HCT116 (cell line): ENCODE data around the gene ACVR1. TPM values are rescaled to one million over a fixed set of nuclear protein-coding genes. Genes with fewer than 3 reads are reported as not detected.

Experiments
- ATAC-seq: fragments of 200-7000 bp; cut with Tn5 transposase; 2 replicates; pipeline ENCODE4 v1.9.1; 2020; ENCODE audit warnings: mild to moderate bottlenecking, moderate library complexity
- BruUV-seq: library from RNA; stranded (reverse); fragments of 400-500 nt; replicated peaks from 2 replicates; lab custom pipeline; 2021; lab: Mats Ljungman, UMichigan
- CTCF ChIA-PET: fragments of 300-600 bp; sonication (Branson Sonifier 250); formaldehyde crosslinking; loops from one replicate; lab custom pipeline; 2021; ENCODE audit warnings: antibody characterized with exemption; lab: Charles Lee
- POLR2A ChIA-PET: fragments of 300-600, 350-600 bp; sonication (Branson Sonifier 250); formaldehyde crosslinking; loops from one replicate; lab custom pipeline; 2021; ENCODE audit warnings: antibody characterized with exemption; lab: Charles Lee
- RAD21 ChIA-PET, 2 experiments: fragments of 300-600 bp; sonication (Branson Sonifier 250); formaldehyde crosslinking; loops; one replicate each; lab custom pipeline; 2023; ENCODE audit warnings: low total read pairs in 2 of 2; ENCODE audit not compliant: uncharacterized antibody in 2 of 2, unreplicated experiment in 2 of 2, low non-redundant PET in 1 of 2; lab: Charles Lee
- DNase-seq: peaks from one replicate; pipeline ENCODE4 v3.0.0-alpha.2; 2010; ENCODE audit warnings: low read depth, low spot score
- H2AFZ ChIP-seq: fragments of 200-600 bp; shearing (Covaris generic), sonication (generic); 2 replicates; pipeline ENCODE4 v1.6.1; 2017; ENCODE audit warnings: low read depth, mixed run types, mixed read lengths, antibody characterized with exemption, low read length; ENCODE audit not compliant: poor library complexity, severe bottlenecking
- H3K27ac ChIP-seq: 2 replicates; pipeline ENCODE4 v1.5.1; 2012; ENCODE audit warnings: low read depth, low read length
- H3K27me3 ChIP-seq: fragments of 200-600 bp; sonication (generic); 2 replicates; pipeline ENCODE4 v1.6.1; 2016; ENCODE audit warnings: mixed run types, low read length, mixed read lengths; ENCODE audit not compliant: insufficient read depth
- H3K36me3 ChIP-seq, 2 experiments: fragments of 200-500 bp in 1 of 2; fragments of 200-600 bp in 1 of 2; sonication (Bioruptor generic) in 1 of 2; sonication (generic) in 1 of 2; 2 replicates each; pipeline versions ENCODE4 v1.5.1 to v1.6.1; 2014 to 2016; ENCODE audit warnings: low read length in 2 of 2, inconsistent platforms in 1 of 2, mixed read lengths in 1 of 2, mixed run types in 1 of 2; ENCODE audit not compliant: insufficient read depth in 2 of 2, control insufficient read depth in 1 of 2
- H3K4me1 ChIP-seq, 2 experiments: fragments of 200-600 bp in 1 of 2; sonication (generic) in 1 of 2; 2 replicates each; pipeline versions ENCODE4 v1.5.1 to v1.6.1; 2012 to 2017; ENCODE audit warnings: low read length in 2 of 2, inconsistent platforms in 1 of 2, mild to moderate bottlenecking in 1 of 2, mixed read lengths in 1 of 2, mixed run types in 1 of 2, moderate library complexity in 1 of 2; ENCODE audit not compliant: insufficient read depth in 2 of 2, control insufficient read depth in 1 of 2
- H3K4me2 ChIP-seq: fragments of 200-600 bp; sonication (generic); 2 replicates; pipeline ENCODE4 v1.6.1; 2017; ENCODE audit warnings: mixed run types, low read length, mixed read lengths
- H3K4me3 ChIP-seq, 2 experiments: fragments of 200-600 bp in 1 of 2; sonication (generic) in 1 of 2; replicated peaks in 1 of 2; 2 replicates each; pipeline ENCODE4 v1.5.1; 2011 to 2016; ENCODE audit warnings: low read length in 2 of 2, control low read depth in 1 of 2, low read depth in 1 of 2, mild to moderate bottlenecking in 1 of 2, mixed read lengths in 1 of 2, mixed run types in 1 of 2
- H3K79me2 ChIP-seq: fragments of 200-600 bp; sonication (generic); 2 replicates; pipeline ENCODE4 v1.6.1; 2017; ENCODE audit warnings: mild to moderate bottlenecking, mixed run types, low read length, moderate library complexity, mixed read lengths; ENCODE audit not compliant: insufficient read depth
- H3K9ac ChIP-seq: fragments of 200-600 bp; sonication (generic); 2 replicates; pipeline ENCODE4 v1.6.1; 2016; ENCODE audit warnings: low read length, mixed read lengths
- H3K9me2 ChIP-seq: fragments of 200-600 bp; sonication (generic), shearing (Covaris generic); 2 replicates; pipeline ENCODE4 v1.6.1; 2017; ENCODE audit warnings: mixed run types, mild to moderate bottlenecking, moderate library complexity; ENCODE audit not compliant: insufficient read depth
- H3K9me3 ChIP-seq, 2 experiments: fragments of 200-500 bp in 1 of 2; fragments of 200-600 bp in 1 of 2; sonication (Bioruptor generic) in 1 of 2; sonication (generic) in 1 of 2; 2 replicates each; pipeline ENCODE4 v1.6.1; 2014 to 2017; ENCODE audit warnings: low read length in 2 of 2, mixed read lengths in 2 of 2, inconsistent platforms in 1 of 2, low read depth in 1 of 2, mild to moderate bottlenecking in 1 of 2, mixed run types in 1 of 2, moderate library complexity in 1 of 2; ENCODE audit not compliant: control insufficient read depth in 1 of 2, insufficient read depth in 1 of 2
- H4K20me1 ChIP-seq: fragments of 200-600 bp; sonication (generic), shearing (Covaris generic); 2 replicates; pipeline ENCODE4 v1.6.1; 2017; ENCODE audit warnings: mixed run types, mild to moderate bottlenecking, moderate library complexity; ENCODE audit not compliant: insufficient read depth
- CBX3 ChIP-seq: IDR thresholded peaks from 2 replicates; pipeline ENCODE4 v1.6.1; 2012; ENCODE audit warnings: low read depth
- CEBPB ChIP-seq: IDR thresholded peaks from 2 replicates; pipeline ENCODE4 v1.6.1; 2012; ENCODE audit warnings: low read depth
- EGR1 ChIP-seq: IDR thresholded peaks from 2 replicates; pipeline ENCODE4 v1.6.1; 2012; ENCODE audit warnings: low read depth
- EZH2 ChIP-seq: fragments of 200-600 bp; sonication (generic); IDR thresholded peaks from 2 replicates; pipeline ENCODE4 v1.6.1; 2017; ENCODE audit warnings: antibody characterized with exemption, mixed run types
- EZH2phosphoT487 ChIP-seq: fragments of 200-600 bp; IDR thresholded peaks from 2 replicates; pipeline ENCODE4 v1.6.1; 2018; ENCODE audit warnings: antibody characterized with exemption, borderline replicate concordance
- JUND ChIP-seq: IDR thresholded peaks from 2 replicates; pipeline ENCODE4 v1.6.1; 2012
- POLR2AphosphoS5 ChIP-seq: IDR thresholded peaks from 2 replicates; pipeline ENCODE4 v1.6.1; 2011; ENCODE audit warnings: mild to moderate bottlenecking, low read depth, low read length, moderate library complexity
- REST ChIP-seq: IDR thresholded peaks from 2 replicates; pipeline ENCODE4 v1.6.1; 2012; ENCODE audit warnings: low read depth
- SIN3A ChIP-seq: IDR thresholded peaks from 2 replicates; pipeline ENCODE4 v1.6.1; 2012; ENCODE audit warnings: low read depth
- SP1 ChIP-seq: IDR thresholded peaks from 2 replicates; pipeline ENCODE4 v1.6.1; 2012; ENCODE audit warnings: low read depth
- SRF ChIP-seq: IDR thresholded peaks from 2 replicates; pipeline ENCODE4 v1.6.1; 2012; ENCODE audit warnings: low read depth
- TCF7L2 ChIP-seq: IDR thresholded peaks from 2 replicates; pipeline ENCODE4 v1.7.0; 2011; ENCODE audit warnings: borderline replicate concordance, inconsistent platforms; ENCODE audit not compliant: insufficient read depth, insufficient read length; ENCODE audit errors: extremely low read depth
- YY1 ChIP-seq: IDR thresholded peaks from 2 replicates; pipeline ENCODE4 v1.6.1; 2011; ENCODE audit warnings: low read length, low read depth, moderate library complexity, mild to moderate bottlenecking; ENCODE audit not compliant: insufficient replicate concordance; ENCODE audit errors: extremely low read depth
- ZBTB33 ChIP-seq: IDR thresholded peaks from 2 replicates; pipeline ENCODE4 v1.6.1; 2011; ENCODE audit warnings: mild to moderate bottlenecking, low read length, moderate library complexity; ENCODE audit not compliant: insufficient replicate concordance; ENCODE audit errors: extremely low read depth
- ZFX ChIP-seq: fragments of 450-650 bp; IDR thresholded peaks from 2 replicates; pipeline ENCODE4 v1.6.1; 2017
- ZNF274 ChIP-seq: fragments of 200-500 bp; sonication (Bioruptor generic); IDR thresholded peaks from 2 replicates; pipeline ENCODE4 v1.6.1; 2014; ENCODE audit warnings: mild to moderate bottlenecking, low read depth, low read length, inconsistent platforms
- intact Hi-C: fragments of 100-400 bp; cut with micrococcal nuclease; formaldehyde crosslinking; loops from 2 replicates; pipeline ENCODE4 v1.10.0; 2022
- total RNA-seq: library from RNA; stranded (reverse); gene quantifications from one replicate; pipeline ENCODE4 v1.2.1, GENCODE V29; 2021; ENCODE audit not compliant: unreplicated experiment

ACVR1 gene
- total RNA-seq, 1 experiment from 2014 or later = 16.9 TPM

GRCh38 chr2:157856187-157856515, 20.0 kb downstream of the ACVR1 start:
- no peak overlapping the region for H3K4me3 ChIP-seq
- H2AFZ ChIP-seq = no peak overlapping the region
- RAD21 ChIA-PET = no interaction called here
- TF ChIP-seq SIN3A (no peak), ZFX (no peak), SP1 (no peak), YY1 (no peak)
- TF ChIP-seq, all 23 proteins: peak for 0
- H4K20me1 ChIP-seq = no peaks in the 10 kb centered on the region
- no peak for DNase-seq
- ChIA-PET CTCF (no interaction called here), POLR2A (no interaction called here)
- no peak overlapping the region for H3K27ac ChIP-seq
- BruUV-seq = no TSS peak
- no peaks in the 10 kb centered on the region for H3K9me3 ChIP-seq
- intact Hi-C loops = no loop called here
- peak overlapping the region; percentile 37; the same call in 1 of the 2 replicates for H3K4me2 ChIP-seq
- H3K79me2 ChIP-seq = no peaks in the 10 kb centered on the region
- ATAC-seq = no peak
- H3K27me3 ChIP-seq = no peaks in the 10 kb centered on the region
- H3K4me1 ChIP-seq = peaks cover 0 to 24% of the 10 kb centered on the region in 2 experiments; a peak in 2 of 4 replicates
- no peak overlapping the region for H3K9ac ChIP-seq
- H3K9me2 ChIP-seq = no peaks in the 10 kb centered on the region
- H3K36me3 ChIP-seq = no peaks in the 10 kb centered on the region

GRCh38 chr2:157853820-157854219, 22.3 kb downstream of the ACVR1 start:
- BruUV-seq = no TSS peak
- Histone ChIP-seq H3K4me1 (peaks cover 0 to 24% of the 10 kb centered on the region in 2 experiments; a peak in 2 of 4 replicates), H3K9ac (no peak overlapping the region), H3K9me2 (no peaks in the 10 kb centered on the region), H3K79me2 (no peaks in the 10 kb centered on the region), H3K9me3 (no peaks in the 10 kb centered on the region), H4K20me1 (no peaks in the 10 kb centered on the region), H3K27me3 (no peaks in the 10 kb centered on the region), H3K36me3 (no peaks in the 10 kb centered on the region), H3K4me2 (no peak overlapping the region), H3K27ac (no peak overlapping the region), H2AFZ (no peak overlapping the region), H3K4me3 (no peak overlapping the region)
- ChIA-PET CTCF (interaction anchor here (0.9 to 1.1 kb wide), 2 partner anchors 22 to 551 kb away, joined by 3 to 4 read pairs; partner anchors contain the start of gene ACVR1), POLR2A (no interaction called here), RAD21 (no interaction called here)
- intact Hi-C loops = no loop called here
- ATAC-seq = no peak
- DNase-seq = no peak
- TF ChIP-seq ZNF274 = no peak
- no peak for TF ChIP-seq CEBPB
- TF ChIP-seq ZFX = no peak
- TF ChIP-seq REST = no peak
- no peak for TF ChIP-seq JUND
- TF ChIP-seq CBX3 = no peak
- no peak for TF ChIP-seq POLR2AphosphoS5
- TF ChIP-seq TCF7L2 = no peak
- TF ChIP-seq EZH2 = no peak
- no peak for TF ChIP-seq SP1
- no peak for TF ChIP-seq EZH2phosphoT487
- TF ChIP-seq EGR1 = no peak
- TF ChIP-seq ZBTB33 = no peak
- TF ChIP-seq SRF = no peak
